ENCODE measurements around the gene DPYSL5. TPM values are rescaled to one million over a fixed set of nuclear protein-coding genes. Genes with fewer than 3 reads are reported as not detected.

Gene DPYSL5
- total RNA-seq, 1 donor from 2014 or later, result 0.05 TPM

- intact Hi-C loops (cut with micrococcal nuclease), result no loop called here
These were observed 134.3 kb downstream of the DPYSL5 start for GRCh38 chr2:26982102-26982742.

- intact Hi-C loops (cut with micrococcal nuclease), result no loop called here
These were observed 135.8 kb downstream of the DPYSL5 start for GRCh38 chr2:26983746-26984145.

- intact Hi-C loops (cut with micrococcal nuclease), result no loop called here
These were observed 137.9 kb downstream of the DPYSL5 start for GRCh38 chr2:26985807-26986206.

- intact Hi-C loops (cut with micrococcal nuclease), result no loop called here
These were observed 138.6 kb downstream of the DPYSL5 start for GRCh38 chr2:26986576-26986975.

- intact Hi-C loops (cut with micrococcal nuclease), result no loop called here
These were observed 140.3 kb downstream of the DPYSL5 start for GRCh38 chr2:26988058-26988860.

GRCh38 chr2:26989156-26989555 is 141.2 kb downstream of the DPYSL5 start:
- intact Hi-C loops (cut with micrococcal nuclease), result no loop called here

GRCh38 chr2:26991717-26992116 is 143.8 kb downstream of the DPYSL5 start:
- intact Hi-C loops (cut with micrococcal nuclease), result no loop called here

GRCh38 chr2:26993768-26994167 is 145.8 kb downstream of the DPYSL5 start:
- intact Hi-C loops (cut with micrococcal nuclease), result no loop called here

- intact Hi-C loops (cut with micrococcal nuclease), result no loop called here
These were observed 147.1 kb downstream of the DPYSL5 start for GRCh38 chr2:26994983-26995382.

GRCh38 chr2:26997394-26997793 is 149.5 kb downstream of the DPYSL5 start:
- intact Hi-C loops (cut with micrococcal nuclease), result no loop called here

- intact Hi-C loops (cut with micrococcal nuclease), result no loop called here
These were observed 150.4 kb downstream of the DPYSL5 start for GRCh38 chr2:26998323-26998722.

Other genes starting within 250 kb of the DPYSL5 start
- not detected in 2 replicates for gene CIB4, start 206.8 kb upstream of the DPYSL5 start, total RNA-seq
- not detected in 2 replicates for gene KCNK3, start 155.4 kb upstream of the DPYSL5 start, total RNA-seq
- gene SLC35F6, start 83.8 kb upstream of the DPYSL5 start, total RNA-seq, result 22.4 and 23.1 TPM in 2 replicates
- gene CENPA, start 62.1 kb upstream of the DPYSL5 start, total RNA-seq, result 27.7 and 29.5 TPM in 2 replicates
- gene MAPRE3, start 122.5 kb downstream of the DPYSL5 start, total RNA-seq, result 2.2 and 3.4 TPM in 2 replicates
- gene TMEM214, start 184.8 kb downstream of the DPYSL5 start, total RNA-seq, result 117 and 125 TPM in 2 replicates
- 11.1 and 14.2 TPM in 2 replicates for gene AGBL5, start 203.5 kb downstream of the DPYSL5 start, total RNA-seq
- 390 and 415 TPM in 2 replicates for gene OST4, start 223.5 kb downstream of the DPYSL5 start, total RNA-seq
- gene EMILIN1, start 230.5 kb downstream of the DPYSL5 start, total RNA-seq, result 1.4 and 1.7 TPM in 2 replicates
- 12.4 and 14.3 TPM in 2 replicates for gene KHK, start 238.6 kb downstream of the DPYSL5 start, total RNA-seq

All from T-helper 1 cell treated with Interleukin-12 subunit alpha and Interleukin-12 subunit beta and Interleukin-4 antibody, amounts not matched to agents 30 ng/mL and 1 ng/mL, for 36 hours (primary cell).